ENCODE results near the gene RAD51C. TPM values are rescaled to one million over a fixed set of nuclear protein-coding genes. Genes with fewer than 3 reads are reported as not detected.

The RAD51C gene
- total and polyA plus RNA-seq, 9 of the 15 experiments (the other 6 are each of a cell fraction or from before 2014, with no cell fraction given), result 93.9 to 341 (median 135) TPM

DNA sequence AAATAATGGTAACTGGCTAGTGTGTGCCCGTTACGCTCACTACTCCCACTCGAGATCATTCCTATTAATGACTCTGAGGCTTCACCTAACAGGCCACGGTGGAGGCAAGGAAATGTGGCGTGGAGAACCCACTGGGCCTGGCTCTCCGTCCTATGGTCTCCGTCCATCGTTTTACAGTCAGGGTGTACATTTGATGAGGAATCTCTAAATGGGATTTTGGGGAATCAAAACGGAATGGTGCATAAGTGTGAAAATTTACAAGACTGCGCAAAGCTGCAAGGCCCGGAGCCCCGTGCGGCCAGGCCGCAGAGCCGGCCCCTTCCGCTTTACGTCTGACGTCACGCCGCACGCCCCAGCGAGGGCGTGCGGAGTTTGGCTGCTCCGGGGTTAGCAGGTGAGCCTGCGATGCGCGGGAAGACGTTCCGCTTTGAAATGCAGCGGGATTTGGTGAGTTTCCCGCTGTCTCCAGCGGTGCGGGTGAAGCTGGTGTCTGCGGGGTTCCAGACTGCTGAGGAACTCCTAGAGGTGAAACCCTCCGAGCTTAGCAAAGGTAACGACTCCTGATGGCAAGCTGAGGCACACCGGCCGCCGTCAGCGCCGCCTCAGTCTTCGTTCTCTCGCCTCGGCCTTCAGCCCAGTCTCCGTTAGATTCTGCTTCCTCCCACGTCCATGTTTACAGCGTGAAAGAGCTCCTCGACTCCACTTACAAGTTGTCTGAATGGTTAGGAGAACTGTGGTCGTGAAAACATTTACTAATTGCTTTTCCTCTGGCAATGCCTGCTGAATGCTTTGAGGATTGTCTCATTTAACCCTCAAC lies at the start of gene RAD51C (continued):
- TF ChIP-seq, protein P1, sequence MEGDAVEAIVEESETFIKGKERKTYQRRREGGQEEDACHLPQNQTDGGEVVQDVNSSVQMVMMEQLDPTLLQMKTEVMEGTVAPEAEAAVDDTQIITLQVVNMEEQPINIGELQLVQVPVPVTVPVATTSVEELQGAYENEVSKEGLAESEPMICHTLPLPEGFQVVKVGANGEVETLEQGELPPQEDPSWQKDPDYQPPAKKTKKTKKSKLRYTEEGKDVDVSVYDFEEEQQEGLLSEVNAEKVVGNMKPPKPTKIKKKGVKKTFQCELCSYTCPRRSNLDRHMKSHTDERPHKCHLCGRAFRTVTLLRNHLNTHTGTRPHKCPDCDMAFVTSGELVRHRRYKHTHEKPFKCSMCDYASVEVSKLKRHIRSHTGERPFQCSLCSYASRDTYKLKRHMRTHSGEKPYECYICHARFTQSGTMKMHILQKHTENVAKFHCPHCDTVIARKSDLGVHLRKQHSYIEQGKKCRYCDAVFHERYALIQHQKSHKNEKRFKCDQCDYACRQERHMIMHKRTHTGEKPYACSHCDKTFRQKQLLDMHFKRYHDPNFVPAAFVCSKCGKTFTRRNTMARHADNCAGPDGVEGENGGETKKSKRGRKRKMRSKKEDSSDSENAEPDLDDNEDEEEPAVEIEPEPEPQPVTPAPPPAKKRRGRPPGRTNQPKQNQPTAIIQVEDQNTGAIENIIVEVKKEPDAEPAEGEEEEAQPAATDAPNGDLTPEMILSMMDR (IDR thresholded peaks at IDR 0.05 in 2 of 3, conservative IDR thresholded peaks at IDR 0.05 in 1 of 3; ENCODE audit: insufficient read depth in 2 of 3, low read depth in 1 of 3, low read length in 3 of 3), result no peak
- TF ChIP-seq MXI1 (IDR thresholded peaks at IDR 0.05; ENCODE audit: low read depth, low read length) (no peak), NR0B1 (IDR thresholded peaks at IDR 0.05; ENCODE audit: partially characterized antibody) (no peak), ZNF175 (CRISPR knock-in tag; IDR thresholded peaks at IDR 0.05; ENCODE audit: low read depth) (peak; percentile 86), SAFB (IDR thresholded peaks at IDR 0.05; ENCODE audit: borderline replicate concordance, low read depth, low read length) (no peak), ZKSCAN3 (CRISPR knock-in tag; IDR thresholded peaks at IDR 0.05) (no peak), CHD2 (IDR thresholded peaks at IDR 0.05; ENCODE audit: low read depth, low read length) (peak; percentile 87), ZNF668 (CRISPR knock-in tag; IDR thresholded peaks at IDR 0.05) (no peak), SMARCB1 (IDR thresholded peaks at IDR 0.05; ENCODE audit: insufficient read length, low read depth) (no peak), HIVEP1 (CRISPR knock-in tag; IDR thresholded peaks at IDR 0.05) (no peak), ETV6 (IDR thresholded peaks at IDR 0.05; ENCODE audit: borderline replicate concordance in 1 of 2, low read depth in 2 of 2, low read length in 1 of 2) (0 out of 4 replicates have a peak, but pooled peaks of 1 of the 2 experiments have one; percentile 22), ETV6 (CRISPR knock-in tag; IDR thresholded peaks at IDR 0.05; ENCODE audit: borderline replicate concordance) (no peak), NCOR1 (IDR thresholded peaks at IDR 0.05) (no peak), THAP7 (CRISPR knock-in tag; IDR thresholded peaks at IDR 0.05) (no peak), MBD2 (IDR thresholded peaks at IDR 0.05; ENCODE audit: borderline replicate concordance, low read depth) (peak; percentile 52; the same call in 1 of the 2 replicates), ZNF778 (CRISPR knock-in tag; IDR thresholded peaks at IDR 0.05) (no peak)
- TF ChIP-seq, protein P2, sequence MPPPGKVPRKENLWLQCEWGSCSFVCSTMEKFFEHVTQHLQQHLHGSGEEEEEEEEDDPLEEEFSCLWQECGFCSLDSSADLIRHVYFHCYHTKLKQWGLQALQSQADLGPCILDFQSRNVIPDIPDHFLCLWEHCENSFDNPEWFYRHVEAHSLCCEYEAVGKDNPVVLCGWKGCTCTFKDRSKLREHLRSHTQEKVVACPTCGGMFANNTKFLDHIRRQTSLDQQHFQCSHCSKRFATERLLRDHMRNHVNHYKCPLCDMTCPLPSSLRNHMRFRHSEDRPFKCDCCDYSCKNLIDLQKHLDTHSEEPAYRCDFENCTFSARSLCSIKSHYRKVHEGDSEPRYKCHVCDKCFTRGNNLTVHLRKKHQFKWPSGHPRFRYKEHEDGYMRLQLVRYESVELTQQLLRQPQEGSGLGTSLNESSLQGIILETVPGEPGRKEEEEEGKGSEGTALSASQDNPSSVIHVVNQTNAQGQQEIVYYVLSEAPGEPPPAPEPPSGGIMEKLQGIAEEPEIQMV (tag; conservative IDR thresholded peaks at IDR 0.05; ENCODE audit: low read depth), result no peak
- TF ChIP-seq, protein P3, sequence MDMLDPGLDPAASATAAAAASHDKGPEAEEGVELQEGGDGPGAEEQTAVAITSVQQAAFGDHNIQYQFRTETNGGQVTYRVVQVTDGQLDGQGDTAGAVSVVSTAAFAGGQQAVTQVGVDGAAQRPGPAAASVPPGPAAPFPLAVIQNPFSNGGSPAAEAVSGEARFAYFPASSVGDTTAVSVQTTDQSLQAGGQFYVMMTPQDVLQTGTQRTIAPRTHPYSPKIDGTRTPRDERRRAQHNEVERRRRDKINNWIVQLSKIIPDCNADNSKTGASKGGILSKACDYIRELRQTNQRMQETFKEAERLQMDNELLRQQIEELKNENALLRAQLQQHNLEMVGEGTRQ (CRISPR knock-in tag; IDR thresholded peaks at IDR 0.05), result no peak
- TF ChIP-seq, protein P4, sequence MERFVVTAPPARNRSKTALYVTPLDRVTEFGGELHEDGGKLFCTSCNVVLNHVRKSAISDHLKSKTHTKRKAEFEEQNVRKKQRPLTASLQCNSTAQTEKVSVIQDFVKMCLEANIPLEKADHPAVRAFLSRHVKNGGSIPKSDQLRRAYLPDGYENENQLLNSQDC (CRISPR knock-in tag; IDR thresholded peaks at IDR 0.05), result no peak

Data from K562 (cell line).